GM18507 (cell line): ENCODE data around the gene EYA2.
A peak's percentile ranks its signal among the peaks of the same experiment; 100 is the strongest.
"Not testable (repeated sequence)": the region's sequence is repeated elsewhere in the genome, so short reads cannot be mapped to it uniquely, and the experiment has no call there.

Source experiments
- DNase-seq: peaks from one replicate; pipeline ENCODE4 v3.0.0; 2011; ENCODE audit warnings: low read depth; ENCODE audit not compliant: insufficient read length; ENCODE audit errors: extremely low spot score
- FAIRE-seq: peaks from 2 replicates; lab custom pipeline; 2011; peaks lifted over from hg19 to GRCh38; lab: Jason Lieb, UNC

Gene EYA2

DNA sequence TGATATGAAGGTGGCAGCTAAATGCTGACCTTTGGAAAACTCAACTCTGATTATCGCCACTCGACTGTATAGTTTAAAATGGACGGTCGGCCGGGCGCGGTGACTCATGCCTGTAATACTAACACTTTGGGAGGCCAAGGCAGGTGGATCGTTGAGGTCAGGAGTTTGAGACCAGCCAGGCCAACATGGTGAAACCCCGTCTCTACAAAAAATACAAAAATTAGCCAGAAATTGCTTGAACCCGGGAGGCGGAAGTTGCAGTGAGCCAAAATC is 310.1 kb downstream of the EYA2 start:
- not testable (repeated sequence) for FAIRE-seq, DNase-seq

DNA sequence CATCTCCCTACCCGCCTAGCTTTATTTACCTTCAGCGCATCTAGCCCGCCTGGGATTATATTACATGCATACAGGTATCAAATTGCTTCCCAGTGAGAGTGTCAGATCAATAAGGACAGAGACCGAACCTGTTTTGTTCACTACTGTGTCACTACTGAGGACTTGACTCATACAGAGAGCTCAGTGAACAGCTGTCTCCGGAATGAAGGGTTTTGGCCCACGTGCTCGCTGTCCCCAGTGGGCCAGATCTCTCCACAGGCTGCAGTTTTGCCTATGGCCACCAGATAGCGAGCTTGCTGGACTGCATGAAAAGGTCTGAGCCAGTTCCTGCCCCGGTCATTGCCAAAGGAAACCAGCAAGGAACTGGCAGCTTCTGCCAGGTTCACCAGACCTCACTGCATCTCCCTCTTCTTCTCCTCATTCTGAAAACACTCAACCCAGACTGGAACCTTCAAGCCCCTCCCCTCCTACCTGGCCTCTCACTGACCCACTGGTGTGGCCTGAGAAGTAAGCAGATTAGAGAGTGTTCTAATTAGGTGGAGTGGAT is 311.0 kb downstream of the EYA2 start:
- FAIRE-seq (peak; percentile 79), DNase-seq (peak; percentile 48)

DNA sequence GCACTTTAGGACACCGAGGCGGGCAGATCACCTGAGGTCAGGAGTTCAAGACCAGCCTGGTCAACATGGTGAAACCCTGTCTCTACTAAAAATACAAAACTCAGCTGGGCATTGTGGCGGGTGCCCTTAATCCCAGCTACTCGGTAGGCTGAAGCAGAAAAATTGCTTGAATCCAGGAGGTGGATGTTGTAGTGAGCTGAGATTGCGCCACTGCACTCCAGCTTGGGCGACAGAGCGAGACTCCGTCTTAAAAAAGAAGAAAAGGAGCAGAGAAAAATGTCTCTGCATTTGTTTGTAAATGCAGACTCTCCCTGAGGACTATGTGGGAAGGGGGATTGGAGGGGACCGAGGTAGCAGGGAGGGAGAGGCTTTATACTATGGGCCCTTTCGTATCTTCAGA is 311.9 kb downstream of the EYA2 start:
- FAIRE-seq, DNase-seq: not testable (repeated sequence)

DNA sequence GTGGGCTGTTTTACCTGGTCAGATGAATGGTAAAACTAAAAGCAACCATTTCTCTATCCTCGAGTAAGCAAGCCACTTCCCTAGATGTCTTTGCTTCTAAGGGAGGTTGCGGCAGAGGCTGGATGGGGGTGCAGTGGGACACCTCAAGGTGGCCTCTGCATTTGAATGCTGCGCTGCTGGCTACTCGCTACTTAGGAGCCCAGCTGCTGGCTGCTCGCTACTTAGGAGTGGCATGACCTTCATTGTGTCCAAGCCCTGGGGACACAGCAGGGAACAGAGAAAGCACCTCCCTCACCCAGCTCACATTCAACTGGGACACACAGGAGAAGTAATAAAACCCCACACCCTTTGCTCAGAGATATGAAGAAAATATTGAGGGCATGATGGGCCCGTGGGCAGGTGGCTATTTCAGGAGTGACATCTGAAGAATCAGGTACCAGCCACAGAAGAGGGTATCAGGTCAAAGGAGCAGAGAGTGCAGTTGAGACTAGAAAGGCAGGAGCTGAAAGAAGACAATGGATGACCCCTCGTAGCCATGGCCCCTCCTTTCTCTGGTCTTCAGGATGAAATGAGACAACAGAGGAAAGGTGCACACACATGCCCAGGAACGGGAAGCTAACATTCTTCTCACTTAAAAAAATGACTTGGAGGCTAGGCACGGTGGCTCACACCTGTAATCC is 312.5 kb downstream of the EYA2 start:
- FAIRE-seq, result no peak
- DNase-seq, result no peak

DNA sequence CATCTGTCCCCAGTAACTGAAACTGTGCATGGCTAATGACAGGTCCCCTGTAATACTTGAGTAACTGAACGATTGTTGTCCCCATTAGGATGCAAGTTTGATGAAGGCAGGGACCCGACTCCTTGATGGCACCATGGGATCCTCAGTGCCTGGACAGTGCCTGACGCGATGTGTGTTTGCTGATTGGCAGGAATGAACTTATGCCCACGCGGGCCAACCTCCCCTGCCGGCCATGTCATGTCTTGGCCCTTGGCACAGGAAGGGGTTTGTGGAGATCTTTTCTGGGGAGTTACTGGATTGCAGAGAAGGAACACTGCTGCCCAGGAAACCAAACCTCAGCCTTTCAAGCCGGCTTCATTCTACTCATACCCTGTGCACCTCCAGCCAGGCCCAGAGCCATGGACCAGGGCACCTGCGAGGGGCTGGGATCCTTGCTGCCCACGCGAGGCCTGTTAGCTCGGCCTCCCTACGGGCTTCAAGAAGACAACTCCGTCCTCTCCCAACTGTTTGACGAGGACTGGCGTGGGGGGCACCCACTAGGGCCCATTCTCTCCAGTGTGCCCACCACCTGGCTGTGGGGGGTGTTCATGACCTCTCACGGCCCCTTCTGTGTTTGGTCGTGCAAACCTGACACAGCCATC is 314.0 kb downstream of the EYA2 start:
- no peak for DNase-seq
- no peak for FAIRE-seq

DNA sequence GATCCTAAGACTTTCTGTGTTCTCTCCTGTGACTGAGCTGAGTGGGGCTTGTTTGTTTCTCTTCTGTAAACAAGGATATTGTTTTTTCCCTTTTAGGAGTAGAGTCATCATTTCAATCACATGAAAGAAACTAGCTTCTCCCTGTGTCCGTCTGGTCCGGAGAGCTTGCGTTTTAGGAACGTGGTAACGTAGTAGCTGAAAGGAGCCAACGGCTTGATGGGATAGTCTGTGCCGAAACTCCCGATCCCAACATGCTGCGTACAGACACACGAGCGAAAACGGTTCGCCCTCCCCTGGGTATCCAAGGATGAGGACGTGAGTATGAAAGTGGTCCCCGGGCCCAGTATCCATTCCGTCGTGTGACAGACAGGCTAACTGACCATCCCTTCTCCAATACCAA is 315.3 kb downstream of the EYA2 start:
- FAIRE-seq, result no peak
- DNase-seq, result no peak

DNA sequence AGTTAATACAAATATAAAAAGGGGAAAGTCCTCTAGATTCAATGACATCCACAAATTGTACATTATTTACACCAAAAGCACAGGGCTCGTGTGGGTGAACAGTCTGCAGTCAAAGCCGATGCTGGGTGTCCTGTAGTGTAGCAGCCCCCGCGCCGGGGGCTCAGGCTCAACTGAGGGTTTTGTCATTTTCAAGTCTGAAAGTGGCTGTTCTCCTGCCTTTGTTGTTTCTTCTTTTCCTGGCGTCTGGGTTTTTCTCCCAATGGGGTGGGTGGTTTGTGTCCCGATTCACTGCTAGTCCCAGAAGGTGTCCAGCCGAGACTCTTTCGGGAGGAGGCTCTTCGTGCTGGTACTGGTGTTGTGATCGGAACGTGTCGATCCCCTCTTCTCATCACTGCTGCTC is 315.8 kb downstream of the EYA2 start:
- no peak for FAIRE-seq
- no peak for DNase-seq

DNA sequence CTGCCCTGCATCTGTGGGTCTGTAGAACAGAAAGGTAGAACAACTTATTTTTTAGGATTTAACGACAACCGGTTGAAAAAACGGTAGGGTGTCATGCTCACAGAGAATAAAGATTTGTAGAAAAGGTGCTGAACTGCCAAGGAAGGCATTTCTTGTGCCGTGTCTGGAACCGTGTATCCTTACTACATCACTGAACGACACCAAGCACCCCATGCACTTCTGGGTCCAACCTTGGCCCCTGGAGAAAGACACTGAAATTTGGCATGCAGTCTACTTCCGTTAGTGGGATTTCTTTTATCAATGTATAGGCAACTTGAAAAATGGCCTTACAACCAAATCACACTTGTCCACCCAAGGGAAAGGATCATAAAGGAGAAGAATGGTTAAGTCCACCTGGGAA is 316.4 kb downstream of the EYA2 start:
- no peak for FAIRE-seq
- DNase-seq, result no peak

DNA sequence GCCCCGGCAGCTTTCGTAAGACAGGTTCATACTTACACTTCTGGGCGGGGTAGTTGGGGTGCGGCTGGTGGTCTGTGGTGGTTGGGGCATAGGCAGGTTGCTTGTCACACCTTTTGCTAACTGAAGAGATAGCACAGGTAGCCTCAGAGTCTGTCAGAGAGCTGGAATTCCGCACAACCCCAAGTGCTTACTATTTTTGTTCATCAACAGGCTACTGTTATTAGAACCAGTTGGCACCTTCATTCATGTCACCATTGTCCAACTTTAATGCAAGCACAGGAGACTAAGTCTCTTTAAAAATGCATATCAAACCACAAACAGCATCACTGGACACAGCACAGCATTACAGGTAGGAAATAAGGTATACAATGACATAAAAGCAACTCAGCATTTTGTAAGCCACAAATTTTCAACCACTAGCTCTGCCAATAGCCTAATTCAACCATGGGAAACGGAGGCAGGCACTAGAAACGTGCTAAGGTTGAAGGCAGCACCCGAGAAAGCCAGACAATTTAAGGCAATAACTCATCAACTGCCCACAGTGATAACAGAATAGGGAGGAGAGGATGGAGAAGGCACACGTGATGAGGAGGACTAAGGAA is 318.1 kb downstream of the EYA2 start:
- DNase-seq, result no peak
- no peak for FAIRE-seq

DNA sequence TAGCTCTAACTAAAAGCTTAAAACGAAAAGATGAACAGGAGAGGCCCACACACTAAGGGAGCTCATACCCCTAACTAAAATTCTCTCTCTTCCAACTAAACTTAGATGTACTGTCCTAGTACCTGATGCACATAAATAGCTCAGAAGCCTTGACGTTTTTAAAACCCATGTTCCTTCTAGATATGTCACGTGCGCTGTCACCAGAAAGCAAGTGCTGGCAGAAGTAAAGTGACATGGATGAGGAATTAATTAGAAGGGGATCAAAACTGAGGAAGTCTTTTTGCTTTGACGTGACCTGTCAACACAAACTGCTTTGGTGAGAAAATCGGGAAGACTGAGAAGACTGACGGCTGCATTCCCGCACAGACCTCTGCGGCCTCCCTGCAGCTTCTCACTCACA is 319.3 kb downstream of the EYA2 start:
- no peak for FAIRE-seq

DNA sequence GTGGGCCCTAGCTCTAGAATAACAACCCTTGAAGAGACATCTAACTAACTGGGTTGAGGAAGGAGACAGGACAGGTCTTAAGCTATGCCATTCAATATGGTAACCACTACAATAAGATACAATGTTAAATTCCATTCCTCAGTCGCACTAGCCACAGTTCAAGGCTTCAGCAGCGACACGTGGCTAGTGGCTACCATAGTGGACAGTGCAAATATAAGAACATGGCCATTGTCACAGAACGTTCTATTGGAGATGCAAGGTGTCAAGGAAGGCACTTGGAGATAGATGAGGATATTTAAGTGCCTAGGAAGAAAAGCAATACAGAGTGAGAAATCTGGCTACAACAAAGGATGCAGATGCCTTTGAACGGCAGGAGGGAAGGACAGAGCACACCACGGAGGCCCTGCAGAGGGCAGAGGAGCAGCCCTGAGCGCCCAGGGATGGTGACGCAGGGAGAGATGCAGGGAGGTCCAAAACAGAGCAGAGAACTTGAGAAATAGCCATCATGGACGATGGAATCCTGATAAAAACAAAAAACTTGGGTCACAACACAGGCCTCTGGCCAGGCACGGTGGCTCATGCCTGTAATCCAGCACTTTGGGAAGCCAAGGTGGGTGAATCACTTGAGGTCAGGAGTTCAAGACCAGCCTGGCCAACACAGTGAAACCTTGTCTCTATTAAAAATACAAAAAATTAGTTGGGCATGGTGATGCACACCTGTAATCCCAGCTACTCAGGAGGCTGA is 321.2 kb downstream of the EYA2 start:
- no peak for DNase-seq
- FAIRE-seq, result no peak

More for the DNA sequence above, 319.3 kb downstream of the EYA2 start:
- DNase-seq, result no peak

DNA sequence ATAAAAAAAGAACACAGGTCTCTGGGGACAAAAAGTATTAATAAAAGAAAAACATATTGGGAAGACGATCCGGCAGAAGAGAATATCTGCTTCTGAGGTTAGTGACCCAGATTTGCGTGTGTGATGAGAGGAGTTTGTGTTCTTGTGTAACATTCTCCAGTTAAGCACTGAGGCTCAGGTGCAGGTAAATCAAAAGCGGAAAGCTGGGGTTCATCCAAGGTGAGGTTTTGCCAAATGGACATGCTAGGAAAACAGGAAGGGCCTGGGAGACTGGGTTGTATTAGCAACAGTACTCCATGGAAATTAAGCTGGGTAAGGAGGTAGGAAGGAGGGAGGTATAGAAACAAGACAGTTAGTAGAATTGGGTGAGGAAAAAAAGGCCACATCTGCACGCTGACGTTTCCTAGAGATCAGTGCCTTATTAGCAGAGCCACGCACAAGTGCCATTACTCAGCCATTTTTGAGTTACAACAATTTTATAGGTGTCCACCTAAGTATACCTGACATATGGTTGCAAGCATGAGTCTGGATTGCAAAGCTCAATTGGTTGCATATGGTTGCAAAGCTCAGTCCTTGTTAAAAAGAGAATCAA is 322.3 kb downstream of the EYA2 start:
- no peak for DNase-seq
- FAIRE-seq, result no peak

DNA sequence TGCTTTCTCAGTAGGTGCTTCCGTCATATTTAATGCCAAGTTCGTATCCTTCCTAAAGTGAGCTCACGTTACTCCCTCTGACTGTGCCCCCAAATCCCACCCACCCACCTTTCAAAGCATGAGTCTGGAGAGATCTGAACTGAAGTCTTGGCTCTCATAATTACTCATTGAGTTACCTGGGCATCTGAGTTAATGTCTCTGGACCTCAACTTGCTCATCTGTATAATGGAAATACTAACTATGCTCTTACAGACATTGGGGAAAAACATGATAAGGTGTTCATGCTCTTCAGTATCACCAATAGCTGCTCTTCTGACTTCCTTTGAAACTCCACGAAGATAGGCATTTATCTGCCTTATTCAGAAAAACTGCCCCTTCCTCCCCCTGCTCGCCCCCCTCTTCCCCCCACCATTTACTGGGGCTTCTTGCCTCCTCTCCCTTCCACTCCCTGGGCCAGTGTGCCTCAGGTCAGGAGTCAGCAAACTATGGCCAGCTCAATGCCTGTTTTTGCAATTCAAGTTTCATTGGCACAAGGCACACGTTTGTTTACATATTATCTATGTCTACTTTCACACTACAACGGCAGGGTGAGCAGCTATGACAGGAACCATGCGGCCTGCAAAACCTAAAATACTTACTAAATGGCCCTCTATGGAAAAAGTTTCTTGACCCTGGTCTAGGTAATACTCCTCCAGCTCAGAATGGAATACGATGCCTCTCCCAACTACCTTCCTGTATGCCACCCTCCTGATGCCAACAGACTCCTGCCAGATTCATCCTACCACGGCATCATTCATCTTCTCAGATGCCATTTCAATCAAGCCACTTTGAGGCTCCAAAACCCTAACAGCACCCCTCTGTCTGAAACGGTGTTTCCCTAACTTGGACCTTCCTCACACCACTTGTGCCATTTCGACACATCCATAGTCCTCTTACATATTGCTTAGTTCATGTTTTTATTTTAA is 323.1 kb downstream of the EYA2 start:
- FAIRE-seq (no peak), DNase-seq (no peak)

DNA sequence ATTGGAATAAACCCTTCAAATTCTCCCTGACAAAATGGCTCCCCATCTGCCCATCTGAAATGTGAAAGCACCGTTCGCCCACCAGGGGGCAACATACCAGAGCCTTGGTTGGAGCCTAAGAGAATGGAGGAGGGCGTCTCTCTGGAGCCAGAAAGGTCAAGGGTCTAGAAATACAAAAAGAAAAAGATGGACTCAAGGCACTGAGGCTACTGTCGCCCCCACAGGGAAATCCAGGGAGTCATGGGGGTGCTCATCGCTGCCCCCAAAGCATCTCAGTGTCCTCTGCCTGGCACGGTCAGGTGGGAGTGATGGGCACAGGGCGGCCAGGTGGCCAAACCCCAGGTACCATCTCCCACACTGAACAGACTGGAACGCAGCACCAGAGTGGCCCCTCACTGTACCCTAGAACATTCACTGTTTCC is 325.5 kb downstream of the EYA2 start:
- FAIRE-seq (no peak), DNase-seq (no peak)

DNA sequence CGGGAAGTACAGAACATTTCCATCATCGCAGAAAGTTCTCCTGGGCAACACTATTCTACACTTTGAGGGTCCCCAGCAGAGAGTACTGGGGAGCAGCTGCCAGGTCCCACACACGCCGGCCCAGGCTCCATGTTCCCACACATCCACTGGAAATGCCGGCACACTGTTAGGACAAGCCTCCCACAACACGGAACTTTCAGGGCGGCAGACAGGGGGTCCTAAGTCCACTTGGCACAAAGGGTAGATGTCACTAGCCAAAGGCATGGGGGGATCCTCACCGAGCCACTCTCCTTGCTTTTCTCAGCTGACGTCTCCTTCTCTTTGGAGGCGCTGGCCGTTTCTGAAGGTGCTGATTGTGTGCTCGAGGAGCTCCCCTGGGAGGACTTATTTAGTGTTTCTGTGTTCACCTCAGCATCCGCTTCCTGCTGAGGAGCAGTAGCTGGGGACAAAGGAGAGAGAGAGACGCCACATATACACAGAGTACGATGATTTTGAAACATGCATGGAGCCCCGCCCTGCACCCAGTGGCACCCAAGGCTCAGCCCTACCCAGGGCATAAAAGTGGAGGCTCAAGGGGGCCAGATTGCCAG is 326.5 kb downstream of the EYA2 start:
- no peak for FAIRE-seq
- no peak for DNase-seq

DNA sequence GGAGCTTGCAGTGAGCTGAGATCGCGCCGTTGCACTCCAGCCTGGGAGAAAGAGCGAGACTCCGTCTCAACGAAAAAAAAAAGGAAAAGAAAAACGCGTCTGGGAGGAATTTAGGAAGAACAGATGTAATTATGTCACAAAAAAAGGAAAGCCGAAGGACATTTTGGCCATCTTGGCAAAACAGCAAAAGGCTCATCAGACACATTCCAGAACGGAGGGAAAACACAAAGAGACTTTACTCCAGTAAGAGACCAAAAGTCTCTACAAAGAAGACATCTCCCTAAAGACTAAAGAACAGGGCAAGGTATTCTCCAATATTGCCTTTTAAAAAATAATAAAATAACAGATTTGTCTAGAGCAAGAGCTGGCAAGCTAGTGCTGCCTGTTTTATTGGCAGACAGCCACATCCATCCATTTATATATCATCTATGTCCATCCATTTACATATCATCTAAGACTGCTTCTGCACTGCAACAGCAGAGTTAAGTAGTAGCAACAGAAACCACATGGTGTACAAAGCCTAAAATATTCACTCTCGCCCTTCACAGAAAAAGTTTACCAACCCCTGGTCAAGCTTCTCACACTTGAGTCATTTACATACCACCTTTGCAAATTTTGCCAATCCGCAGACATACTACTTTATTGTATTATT is 328.0 kb downstream of the EYA2 start:
- no peak for FAIRE-seq
- no peak for DNase-seq

DNA sequence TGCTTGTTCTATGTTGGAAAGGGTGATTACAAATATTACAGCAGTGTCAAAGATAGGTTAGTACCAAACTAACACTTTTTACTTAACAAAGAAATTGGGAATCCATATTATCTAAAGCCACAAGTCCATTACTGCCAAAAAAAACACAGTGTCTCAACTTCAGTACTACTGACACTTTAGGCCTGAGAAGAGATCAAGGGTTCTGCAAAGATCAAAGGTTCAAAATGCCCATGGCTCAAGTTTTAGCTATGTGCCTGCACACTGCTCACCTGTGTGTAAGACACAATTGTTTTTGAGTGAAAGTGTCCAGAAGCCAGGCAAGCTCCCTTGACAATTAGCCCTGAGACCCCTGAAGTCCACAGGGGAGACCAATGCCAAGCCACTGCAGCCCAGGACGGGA is 329.3 kb downstream of the EYA2 start:
- no peak for FAIRE-seq
- DNase-seq, result no peak

DNA sequence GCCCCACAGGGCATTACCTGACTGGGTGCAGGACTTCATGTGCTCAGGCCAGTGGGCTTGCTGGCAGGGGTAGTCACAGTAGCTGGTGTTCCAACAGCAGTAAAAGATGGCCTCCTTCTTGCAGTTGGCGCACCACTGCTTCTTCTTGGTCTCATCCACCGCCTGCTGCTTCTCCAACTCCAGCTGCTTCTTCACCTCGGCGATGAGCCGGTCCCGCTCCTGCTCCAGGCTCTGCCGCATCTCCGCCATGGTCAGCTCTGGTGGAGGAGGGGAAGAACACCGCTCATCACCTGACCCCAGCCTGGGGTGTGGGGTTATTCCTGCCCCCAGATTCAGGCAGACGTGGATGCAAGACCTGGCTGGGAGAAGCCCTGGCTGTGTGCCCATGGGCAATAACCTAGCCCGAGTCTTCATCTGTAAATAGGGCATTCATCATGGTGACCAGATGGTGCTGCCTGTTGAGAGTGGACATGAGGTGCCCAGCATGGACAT is 329.7 kb downstream of the EYA2 start:
- DNase-seq (no peak), FAIRE-seq (no peak)
